GM19025 (cell line): ENCODE results near the gene GPR157.

Source experiments
- ATAC-seq: cut with Tn5 transposase; IDR thresholded peaks from one replicate; pipeline ENCODE4 v1.9.1; 2021; ENCODE audit warnings: mild to moderate bottlenecking, low read depth, moderate library complexity; ENCODE audit not compliant: unreplicated experiment

The GPR157 gene

DNA sequence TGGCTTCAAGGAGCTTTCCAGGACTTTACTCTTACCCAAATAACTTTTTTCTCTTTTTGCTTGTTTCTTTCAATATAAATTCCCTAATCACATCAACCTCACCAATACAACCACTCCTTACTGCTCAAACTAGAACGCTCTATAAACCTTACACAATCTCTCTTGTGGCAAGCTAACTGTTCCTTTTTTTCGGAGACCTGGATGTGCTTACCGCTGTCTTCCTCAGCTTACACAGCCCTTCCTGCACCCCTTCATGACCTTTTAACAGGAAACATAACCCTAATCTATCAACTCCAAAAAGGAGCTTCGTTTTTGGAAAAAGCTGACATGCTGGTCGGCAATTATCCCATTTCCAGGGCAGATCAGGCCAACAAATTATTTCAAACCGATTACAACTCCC, 35.3 kb downstream of the GPR157 start:
- ATAC-seq, result no peak

GRCh38 chr1:9093091-9093490, 35.8 kb downstream of the GPR157 start:
- no peak for ATAC-seq

DNA sequence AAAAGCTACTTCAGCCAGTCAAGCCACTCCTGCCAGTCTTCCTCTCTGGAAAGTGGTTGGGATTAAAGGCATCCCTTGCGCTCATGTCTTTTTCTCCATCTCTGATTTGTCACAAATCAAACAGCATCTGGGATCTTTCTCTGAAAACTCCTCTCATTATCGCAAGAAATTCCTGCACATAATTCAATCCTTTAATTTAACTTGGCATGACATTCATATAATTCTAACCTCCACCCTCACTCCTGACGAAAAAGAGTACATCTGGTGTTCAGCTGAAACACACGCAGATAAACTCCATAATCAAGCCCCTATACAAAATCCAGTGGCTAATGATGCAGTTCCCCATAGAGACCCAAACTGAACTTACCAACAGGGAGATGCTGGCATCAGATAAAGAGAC, 40.1 kb downstream of the GPR157 start:
- no peak for ATAC-seq

- no peak for ATAC-seq
These were observed 41.3 kb downstream of the GPR157 start for GRCh38 chr1:9087411-9088125.

GRCh38 chr1:9086796-9087195, 42.1 kb downstream of the GPR157 start:
- no peak for ATAC-seq

DNA sequence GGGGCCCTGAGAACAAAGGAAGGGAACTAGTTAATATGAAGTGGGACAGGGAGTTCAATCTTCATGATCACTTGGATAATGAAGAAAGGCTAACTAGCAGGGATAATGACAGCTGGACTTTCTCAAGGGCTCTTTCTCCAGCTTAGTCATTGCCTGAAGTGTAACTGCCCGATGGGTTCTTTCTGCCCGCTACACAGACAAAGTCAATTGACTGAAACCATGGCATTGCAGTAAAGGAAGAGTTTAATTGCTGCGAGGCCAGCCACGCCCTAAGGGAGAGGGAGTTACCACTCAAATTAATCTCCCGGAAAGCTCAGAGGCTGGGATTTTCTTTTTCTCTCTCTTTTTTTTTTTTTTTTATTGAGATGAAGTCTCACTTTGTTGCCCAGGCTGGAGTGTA, 42.9 kb downstream of the GPR157 start:
- ATAC-seq, result no peak

DNA sequence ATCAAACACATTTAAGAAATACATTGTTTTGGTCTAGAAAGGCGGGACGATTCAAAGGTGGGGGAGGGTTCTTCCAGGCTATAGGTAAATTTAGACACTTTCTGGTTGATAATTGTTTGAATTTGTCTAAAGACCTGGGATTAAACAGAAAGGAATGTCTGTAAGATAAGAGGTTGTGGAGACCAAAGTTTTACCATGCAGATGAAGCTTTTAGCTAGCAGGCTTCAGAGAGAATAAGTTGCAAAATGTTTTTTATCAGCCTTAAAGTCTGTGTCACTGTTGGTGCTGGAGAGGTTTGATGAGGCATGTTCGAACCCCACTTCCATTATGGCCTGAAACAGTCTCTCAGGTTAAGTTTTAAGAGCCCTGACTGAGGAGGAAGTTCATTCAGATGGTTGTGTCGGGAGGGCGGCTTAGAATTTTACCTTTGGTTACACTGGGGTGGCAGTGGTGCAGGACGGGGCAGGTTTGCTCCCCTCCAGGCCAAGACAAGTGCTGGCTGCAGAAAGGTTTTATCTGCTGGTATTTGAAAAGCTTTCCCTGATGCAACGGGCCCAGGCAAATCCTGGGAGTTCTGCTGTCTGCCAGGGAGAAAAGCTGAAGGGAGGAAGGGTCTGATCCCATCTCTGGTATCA, 43.5 kb downstream of the GPR157 start:
- ATAC-seq, result no peak

DNA sequence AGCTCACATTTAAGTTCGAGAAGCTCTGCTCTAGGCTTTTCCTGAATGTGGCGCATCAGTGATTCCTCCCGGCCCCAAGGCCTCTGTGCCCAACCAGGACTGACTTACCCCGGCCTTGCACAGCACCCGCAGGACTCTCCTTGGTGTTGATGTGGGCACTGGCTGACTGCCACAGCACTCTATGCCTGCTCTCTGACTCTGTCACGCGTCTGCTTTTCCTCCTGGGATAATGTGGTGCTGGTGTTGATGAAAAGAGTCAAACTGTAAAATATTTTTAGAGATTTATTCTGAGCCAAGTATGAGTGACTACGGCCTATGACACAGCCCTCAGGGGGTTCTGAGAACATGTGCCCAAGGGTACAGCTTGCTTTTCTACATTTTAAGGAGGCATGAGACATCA, 44.0 kb downstream of the GPR157 start:
- ATAC-seq, result no peak

DNA sequence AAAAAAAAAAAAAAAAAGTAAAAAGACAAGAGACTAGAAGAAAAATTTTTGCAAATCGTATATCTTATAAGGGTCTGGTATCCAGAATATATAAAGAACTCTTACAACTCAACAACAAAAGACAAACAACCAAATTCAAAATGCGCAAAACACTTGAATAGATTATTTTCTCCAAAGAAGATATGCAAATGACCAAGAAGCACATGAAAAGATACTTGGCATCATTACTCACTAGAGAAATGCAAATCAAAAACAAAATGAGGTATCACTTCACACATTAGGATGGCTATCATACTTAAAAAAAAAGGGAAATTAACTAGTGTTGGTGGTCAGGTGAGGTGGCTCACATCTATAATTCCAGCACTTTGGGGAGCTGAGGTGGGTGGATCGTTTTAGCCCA, 47.4 kb downstream of the GPR157 start:
- ATAC-seq, result no peak

- no peak for ATAC-seq
These were observed 48.1 kb downstream of the GPR157 start for GRCh38 chr1:9080705-9081291.

GRCh38 chr1:9079988-9080704, 48.8 kb downstream of the GPR157 start:
- peak; percentile 54 for ATAC-seq

DNA sequence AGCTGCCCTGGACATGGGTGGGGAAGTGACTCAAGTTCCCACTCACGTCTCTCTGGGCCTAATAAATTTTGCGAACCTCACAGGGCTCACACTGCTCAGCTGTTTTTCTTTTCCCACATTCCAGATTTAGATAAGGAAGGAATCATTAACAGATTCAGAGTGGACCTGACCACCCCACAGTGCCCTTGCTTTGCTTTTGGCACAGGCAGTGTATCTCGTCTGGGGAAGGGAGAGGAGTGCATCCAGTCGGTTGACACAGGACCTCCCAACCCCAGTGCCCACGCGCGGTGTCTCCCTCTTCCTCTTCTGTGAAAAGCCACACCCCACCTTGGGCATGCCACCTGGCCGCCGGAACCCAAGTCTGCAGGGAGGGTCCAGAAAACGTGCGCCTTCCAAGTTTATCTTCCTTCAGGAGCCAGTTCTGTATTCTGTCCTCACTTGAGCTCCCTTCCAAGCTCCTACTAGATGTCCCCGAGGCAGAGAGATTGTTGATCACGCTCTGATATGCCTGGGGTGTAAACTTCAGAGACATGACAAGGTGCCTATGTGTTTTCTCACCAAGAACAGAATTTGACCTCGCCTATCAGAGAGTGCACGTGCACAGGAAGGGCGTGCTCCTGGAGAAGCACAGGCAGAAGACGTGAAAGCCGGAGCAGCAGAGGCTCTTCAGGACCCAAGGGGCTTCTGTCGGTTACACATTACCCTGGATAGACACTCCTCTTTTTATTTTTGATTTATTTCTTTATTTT, 50.0 kb downstream of the GPR157 start:
- ATAC-seq, result no peak

DNA sequence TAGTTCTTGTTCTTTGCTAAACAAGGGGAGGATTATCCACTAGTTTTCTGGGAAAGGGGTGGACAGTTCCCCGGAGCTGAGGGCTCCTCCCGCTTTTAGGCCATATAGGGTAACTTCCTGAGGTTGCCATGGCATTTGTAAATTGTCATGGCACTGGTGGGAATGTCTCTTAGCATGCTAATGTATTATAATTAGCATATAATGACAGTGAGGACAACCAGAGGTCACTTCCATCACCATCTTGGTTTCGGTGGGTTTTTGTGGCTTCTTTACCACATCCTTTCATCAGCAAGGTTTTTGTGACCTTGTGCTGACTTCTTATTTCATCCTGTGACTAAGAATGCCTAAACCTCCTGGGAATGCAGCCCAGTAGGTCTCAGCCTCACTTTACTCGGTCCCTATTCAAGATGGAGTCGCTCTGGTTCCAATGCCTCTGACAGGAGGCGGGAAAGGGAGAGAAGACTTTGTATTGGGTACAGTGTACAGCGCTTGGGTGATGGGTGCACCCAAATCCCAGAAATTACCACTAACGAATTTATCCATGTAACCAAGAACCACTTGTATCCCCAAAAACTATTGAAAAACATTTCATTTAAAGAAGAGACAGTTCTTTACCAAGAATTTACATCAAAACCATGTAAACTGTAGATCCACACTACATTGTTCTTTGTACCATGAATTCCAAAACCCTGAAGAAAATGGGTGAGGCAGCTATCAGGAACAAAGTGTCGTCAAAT, 50.7 kb downstream of the GPR157 start:
- peak; percentile 49 for ATAC-seq

- ATAC-seq, result no peak
These were observed 53.9 kb downstream of the GPR157 start for GRCh38 chr1:9075022-9075421.

DNA sequence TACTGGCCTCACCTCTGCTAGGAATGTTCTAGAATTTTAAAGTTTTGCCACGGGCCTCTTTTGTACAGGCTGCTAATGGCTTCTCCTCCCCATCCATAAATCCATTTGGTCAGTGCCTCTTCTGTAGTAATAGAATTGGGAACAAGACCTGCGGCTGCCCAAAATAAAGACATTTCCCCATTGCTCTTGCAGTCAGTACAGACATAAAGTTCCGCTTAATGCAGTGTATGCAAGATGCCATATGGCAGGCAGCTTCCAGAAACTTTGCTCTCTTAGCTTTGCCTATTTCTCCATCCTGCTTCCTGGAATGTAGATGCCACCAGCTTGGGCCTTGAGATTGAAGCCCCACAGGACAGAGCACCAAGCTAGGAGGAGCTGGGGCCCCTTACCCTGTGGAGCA, 55.8 kb downstream of the GPR157 start:
- no peak for ATAC-seq

- no peak for ATAC-seq
These were observed 57.2 kb downstream of the GPR157 start for GRCh38 chr1:9071554-9072235.

GRCh38 chr1:9070486-9070885, 58.4 kb downstream of the GPR157 start:
- no peak for ATAC-seq

DNA sequence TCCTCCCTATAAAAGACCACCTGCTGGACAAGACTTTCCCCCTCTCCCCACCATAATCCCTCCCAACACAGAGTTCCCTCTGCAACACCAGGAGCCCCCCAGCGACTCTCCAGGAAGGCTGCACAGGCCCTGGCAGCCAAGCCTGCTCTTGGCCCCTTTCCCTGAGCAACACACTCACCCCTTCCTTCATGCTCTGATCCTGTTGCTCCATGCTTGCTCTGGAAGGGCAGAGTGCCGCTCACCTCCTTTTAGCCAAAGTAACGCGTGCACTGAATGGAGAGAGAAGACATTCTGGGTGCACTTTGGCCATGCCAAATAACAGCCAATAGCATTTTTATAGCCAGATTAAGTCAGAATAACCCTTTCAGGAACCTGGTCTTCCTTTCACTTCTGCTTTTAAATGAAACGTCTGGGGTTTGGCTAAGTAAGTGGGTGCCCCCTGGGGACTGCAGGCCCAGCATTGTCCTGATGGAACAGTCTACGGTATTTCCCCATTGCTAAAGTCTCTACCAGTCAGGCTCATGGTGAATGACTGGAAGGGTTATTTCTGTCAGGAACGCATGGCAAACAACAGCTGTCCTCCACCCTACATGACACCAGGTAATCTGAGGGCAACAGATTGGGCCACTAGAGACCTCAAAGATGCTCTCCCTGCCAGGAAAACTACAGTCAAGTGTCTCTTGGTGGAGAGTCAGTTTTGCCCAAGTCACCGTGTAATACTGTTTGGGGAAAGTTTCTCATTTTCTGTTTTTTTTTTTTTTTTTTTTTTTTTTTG, 59.4 kb downstream of the GPR157 start, which contains the start of gene SLC2A5:
Gene SLC2A5, minus strand, starts transcription at position 310 of the 775 bp plus-strand sequence. Its CDS starts 99 bp downstream, at position 211.
- peak; percentile 90 for ATAC-seq

DNA sequence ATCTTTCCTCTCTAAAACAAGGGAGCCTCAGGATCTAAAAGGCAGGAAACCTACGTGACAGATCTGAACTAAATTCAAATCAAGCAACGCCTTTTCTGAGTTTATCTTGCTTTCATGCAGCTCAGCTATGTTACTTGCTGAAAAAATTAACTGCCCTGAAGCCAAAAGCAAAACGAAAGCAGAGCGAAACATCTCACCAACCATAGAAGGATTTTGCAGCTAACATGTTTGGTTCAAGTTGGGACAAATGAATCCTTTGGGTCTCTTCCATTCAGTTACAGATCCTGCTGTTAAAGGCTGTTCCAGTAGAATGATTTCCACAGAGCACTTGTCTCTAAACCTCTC, 59.9 kb downstream of the GPR157 start:
- ATAC-seq, result no peak
